Jurkat, Clone E6-1 (cell line): ENCODE data around the gene SNRNP200.
A peak's percentile ranks its signal among the peaks of the same experiment; 100 is the strongest.

Experiments
- DNase-seq: peaks from one replicate; pipeline ENCODE4 v3.0.0-alpha.2; 2011; ENCODE audit warnings: low read depth, low spot score
- H3K4me3 ChIP-seq: 2 replicates; pipeline ENCODE4 v1.5.1; 2011; ENCODE audit warnings: mild to moderate bottlenecking, low read length, control low read depth, moderate library complexity

The SNRNP200 gene

GRCh38 chr2:96291751-96292150, 13.6 kb downstream of the SNRNP200 start:
- DNase-seq = no peak
- no peak overlapping the region for H3K4me3 ChIP-seq

- DNase-seq = no peak
- no peak overlapping the region for H3K4me3 ChIP-seq
These were observed 18.0 kb downstream of the SNRNP200 start for GRCh38 chr2:96287273-96287856.

GRCh38 chr2:96276787-96277499, 28.4 kb downstream of the SNRNP200 start:
- no peak for DNase-seq
- H3K4me3 ChIP-seq = no peak overlapping the region

GRCh38 chr2:96274355-96275056, 30.8 kb downstream of the SNRNP200 start:
- H3K4me3 ChIP-seq = no peak overlapping the region
- DNase-seq = no peak

GRCh38 chr2:96273763-96274162, 31.6 kb downstream of the SNRNP200 start:
- no peak for DNase-seq
- no peak overlapping the region for H3K4me3 ChIP-seq

- H3K4me3 ChIP-seq = no peak overlapping the region
- no peak for DNase-seq
These were observed 33.4 kb downstream of the SNRNP200 start for GRCh38 chr2:96271995-96272394.

- DNase-seq = peak; percentile 59
- peak overlapping the region; percentile 99 for H3K4me3 ChIP-seq
These were observed 38.0 kb downstream of the SNRNP200 start for GRCh38 chr2:96267159-96267971.

- DNase-seq = peak; percentile 93
- peak within 1 kb of the TSS; percentile 99 for H3K4me3 ChIP-seq
These were observed 39.3 kb downstream of the SNRNP200 start, which contains the start of the genes CIAO1 and TMEM127 for GRCh38 chr2:96265840-96266679. Gene CIAO1 (plus strand): TSS chr2:96266225. CDS start chr2:96266351, 126 bp downstream. Gene TMEM127 (minus strand): TSS chr2:96265997. CDS start chr2:96265381, 616 bp downstream.

GRCh38 chr2:96265349-96265839, 40.0 kb downstream of the SNRNP200 start:
- DNase-seq = no peak
- peak overlapping the region; percentile 99 for H3K4me3 ChIP-seq

GRCh38 chr2:96264656-96265348, 40.5 kb downstream of the SNRNP200 start:
- H3K4me3 ChIP-seq = peak overlapping the region; percentile 99
- no peak for DNase-seq

- H3K4me3 ChIP-seq = peak overlapping the region; percentile 99; the same call in 1 of the 2 replicates
- DNase-seq = no peak
These were observed 41.3 kb downstream of the SNRNP200 start for GRCh38 chr2:96264086-96264485.

- H3K4me3 ChIP-seq = no peak overlapping the region
- DNase-seq = no peak
These were observed 43.0 kb downstream of the SNRNP200 start for GRCh38 chr2:96262306-96262705.

- no peak for DNase-seq
- no peak overlapping the region for H3K4me3 ChIP-seq
These were observed 43.9 kb downstream of the SNRNP200 start for GRCh38 chr2:96261328-96262003.

- H3K4me3 ChIP-seq = no peak overlapping the region
- peak; percentile 25 for DNase-seq
These were observed 44.7 kb downstream of the SNRNP200 start for GRCh38 chr2:96260387-96261260.

- no peak for DNase-seq
- H3K4me3 ChIP-seq = no peak overlapping the region
These were observed 45.8 kb downstream of the SNRNP200 start for GRCh38 chr2:96259497-96259921.
